DMS79 treated with DMSO at 0.1 percent for 48 hours (cell line): ENCODE measurements around the gene NKAIN2.
"Not testable (repeated sequence)": the region's sequence is repeated elsewhere in the genome, so short reads cannot be mapped to it uniquely, and the experiment has no call there.

Experiments
- DNase-seq: peaks from one replicate; lab custom pipeline; 2025; lab: John Stamatoyannopoulos, UW

NKAIN2 gene

DNA sequence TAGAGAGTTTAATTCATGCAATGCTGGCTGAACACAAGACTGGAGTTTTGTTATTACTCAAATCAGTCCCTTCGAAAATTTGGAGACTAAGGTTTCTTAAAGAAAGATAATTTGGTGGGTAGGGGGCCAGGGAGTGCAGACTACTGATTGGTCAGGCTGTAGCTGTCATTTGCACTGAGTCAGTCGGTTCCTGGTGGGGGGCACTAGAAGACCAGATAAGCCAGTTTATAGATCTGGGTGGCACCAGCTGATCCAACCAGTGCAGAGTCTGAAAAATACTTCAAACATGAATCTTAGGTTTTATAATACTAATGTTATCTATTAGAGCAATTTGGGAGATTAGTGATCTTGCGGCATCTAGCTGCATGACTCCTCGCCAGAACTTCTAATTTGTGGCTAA is 530.7 kb downstream of the NKAIN2 start:
- no peak for DNase-seq

DNA sequence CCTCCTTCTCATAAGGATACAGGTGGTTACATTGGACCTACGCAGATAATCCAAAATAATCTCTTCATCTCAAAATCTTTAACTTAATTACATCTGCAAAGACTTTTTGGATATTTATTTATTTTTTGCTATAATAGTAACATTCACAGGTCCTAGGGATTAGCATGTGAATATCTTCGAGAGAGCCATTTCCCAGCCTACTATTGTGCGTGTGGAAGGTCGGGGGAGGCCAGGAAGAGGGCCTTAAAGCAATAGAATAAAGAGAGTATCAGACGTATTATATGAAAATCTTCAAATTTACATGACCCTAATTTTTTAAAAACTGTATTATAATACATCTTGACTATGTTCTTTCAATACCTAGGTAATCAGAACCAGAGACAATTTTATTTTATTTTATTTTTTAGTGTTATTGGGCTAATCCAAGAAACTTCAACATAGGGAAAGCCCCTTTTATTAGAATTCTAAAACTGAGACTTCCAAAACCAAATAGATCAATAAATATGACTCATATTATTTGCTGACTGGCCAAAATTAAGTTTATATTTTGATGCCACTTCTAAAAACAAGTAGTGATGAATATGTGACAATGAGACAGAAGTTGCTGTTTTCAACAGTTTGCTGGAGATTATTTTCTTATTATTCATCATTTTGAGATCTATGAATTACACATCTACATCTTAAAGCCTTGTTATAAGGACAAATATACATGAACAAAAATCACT is 536.1 kb downstream of the NKAIN2 start:
- DNase-seq = no peak

DNA sequence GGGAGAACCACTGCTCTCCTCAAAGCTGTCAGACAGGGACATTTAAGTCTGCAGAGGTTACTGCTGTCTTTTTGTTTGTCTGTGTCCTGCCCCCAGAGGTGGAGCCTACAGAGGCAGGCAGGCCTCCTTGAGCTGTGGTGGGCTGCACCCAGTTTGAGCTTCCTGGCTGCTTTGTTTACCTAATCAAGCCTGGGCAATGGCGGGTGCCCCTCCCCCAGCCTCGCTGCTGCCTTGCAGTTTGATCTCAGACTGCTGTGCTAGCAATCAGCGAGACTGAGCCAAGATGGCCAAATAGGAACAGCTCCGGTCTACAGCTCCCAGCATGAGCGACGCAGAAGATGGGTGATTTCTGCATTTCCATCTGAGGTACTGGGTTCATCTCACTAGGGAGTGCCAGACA is 544.7 kb downstream of the NKAIN2 start:
- not testable (repeated sequence) for DNase-seq

- DNase-seq = no peak
These were observed 551.5 kb downstream of the NKAIN2 start for GRCh38 chr6:124355146-124355545.

DNA sequence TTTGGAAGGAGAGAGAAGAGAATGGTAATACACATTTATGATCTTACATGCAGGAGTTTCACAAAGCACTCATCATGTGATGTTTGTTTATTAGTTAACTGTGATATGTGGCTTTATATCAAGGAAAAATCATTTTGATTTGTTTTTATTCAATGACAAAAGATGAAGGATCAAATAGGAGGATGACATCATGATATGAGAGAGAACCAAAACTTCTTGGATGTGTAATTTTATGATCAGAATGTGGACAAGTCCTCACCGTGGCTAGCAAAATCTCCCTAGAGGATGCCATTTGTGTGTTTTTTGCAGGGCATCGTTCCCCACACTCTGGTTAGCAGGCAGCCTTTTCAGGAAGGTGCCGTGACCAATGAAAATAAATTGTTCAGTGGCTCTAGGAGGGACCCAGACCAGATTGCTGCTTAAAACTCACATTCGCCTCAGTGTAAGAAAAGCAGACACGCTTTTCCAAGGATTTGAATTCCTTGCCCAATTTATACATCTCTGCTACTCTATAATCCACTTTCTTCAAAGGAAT is 552.7 kb downstream of the NKAIN2 start:
- DNase-seq = no peak

- no peak for DNase-seq
These were observed 553.1 kb downstream of the NKAIN2 start for GRCh38 chr6:124356811-124357210.

- DNase-seq = no peak
These were observed 564.5 kb downstream of the NKAIN2 start for GRCh38 chr6:124368131-124368530.

DNA sequence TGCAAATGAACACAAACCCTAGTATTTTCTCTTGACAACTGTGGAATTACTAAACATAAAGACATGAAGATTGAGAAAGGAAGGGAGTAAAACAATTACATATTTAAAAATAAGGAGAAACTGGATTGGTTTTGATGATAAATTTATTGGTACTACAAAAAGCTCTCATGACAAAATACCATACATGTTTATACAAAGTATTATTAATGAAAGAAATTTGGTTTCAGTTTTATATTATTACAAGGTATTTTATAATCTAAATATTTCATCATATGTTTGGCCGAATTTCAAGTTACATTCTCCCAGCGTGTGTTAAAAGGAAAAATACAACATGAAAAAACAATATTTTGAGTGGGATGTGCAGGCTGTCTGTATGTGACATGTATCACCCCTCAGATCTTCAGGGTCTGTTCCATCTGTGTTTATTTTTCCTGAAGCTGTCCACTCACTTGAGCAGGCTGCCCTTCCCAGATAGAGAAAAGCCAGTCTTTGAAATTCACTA is 568.4 kb downstream of the NKAIN2 start:
- no peak for DNase-seq

DNA sequence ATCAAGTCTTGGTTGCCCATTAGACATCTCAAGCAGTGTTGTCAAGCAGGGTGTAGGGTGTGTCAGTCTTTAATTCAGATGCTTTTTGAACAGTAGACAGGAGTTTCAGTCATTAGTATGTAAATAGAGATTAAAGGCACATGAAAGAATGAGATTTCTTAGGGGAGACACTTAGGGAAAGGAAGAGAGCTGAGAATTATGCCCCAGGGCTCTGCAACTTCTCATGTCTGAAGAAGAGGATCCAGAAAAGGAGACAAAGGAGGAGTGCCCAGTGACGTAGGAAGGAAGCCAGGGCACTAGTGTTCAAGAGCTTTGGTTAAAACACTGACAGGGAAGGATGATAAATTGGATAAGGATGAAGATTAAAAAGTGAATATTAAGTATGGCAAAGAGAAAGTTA is 569.7 kb downstream of the NKAIN2 start:
- DNase-seq = no peak

- no peak for DNase-seq
These were observed 585.5 kb downstream of the NKAIN2 start for GRCh38 chr6:124389127-124389526.

DNA sequence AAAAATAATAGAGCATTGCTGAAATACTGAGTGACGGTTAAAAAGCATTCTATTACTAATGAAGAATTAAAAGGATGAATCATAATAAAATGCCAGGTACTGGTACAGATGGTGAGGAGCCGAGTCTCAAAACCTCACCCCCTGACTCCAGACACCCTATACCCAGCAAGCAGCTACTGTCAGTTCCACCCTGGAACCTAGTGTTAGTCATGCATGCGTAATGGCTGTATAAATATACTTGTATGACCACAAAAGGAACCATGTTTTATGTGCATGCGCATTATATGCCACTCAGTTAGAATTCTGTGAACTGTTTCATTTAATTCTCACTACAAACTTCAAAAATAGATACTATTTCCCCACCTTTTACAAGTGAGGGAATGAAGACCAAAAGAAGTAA is 589.9 kb downstream of the NKAIN2 start:
- no peak for DNase-seq

DNA sequence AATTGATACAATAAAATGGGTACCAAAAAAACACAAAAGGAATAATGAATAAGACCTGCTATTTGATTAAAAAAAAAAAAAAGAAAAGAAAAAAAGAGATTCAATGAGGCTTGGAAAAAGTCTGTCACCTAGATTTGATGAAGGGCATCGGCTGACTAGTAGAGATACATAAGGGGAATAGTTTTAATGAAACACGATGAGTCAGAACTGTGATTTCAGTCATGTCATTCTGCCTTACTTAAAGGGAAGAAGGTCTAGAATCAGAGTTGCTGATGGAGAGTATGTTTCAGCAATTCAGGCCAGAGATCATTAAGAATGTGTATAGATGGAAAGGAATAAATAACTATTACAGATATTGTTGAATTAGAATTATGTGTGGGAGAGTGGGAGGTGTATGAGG is 592.7 kb downstream of the NKAIN2 start:
- no peak for DNase-seq

DNA sequence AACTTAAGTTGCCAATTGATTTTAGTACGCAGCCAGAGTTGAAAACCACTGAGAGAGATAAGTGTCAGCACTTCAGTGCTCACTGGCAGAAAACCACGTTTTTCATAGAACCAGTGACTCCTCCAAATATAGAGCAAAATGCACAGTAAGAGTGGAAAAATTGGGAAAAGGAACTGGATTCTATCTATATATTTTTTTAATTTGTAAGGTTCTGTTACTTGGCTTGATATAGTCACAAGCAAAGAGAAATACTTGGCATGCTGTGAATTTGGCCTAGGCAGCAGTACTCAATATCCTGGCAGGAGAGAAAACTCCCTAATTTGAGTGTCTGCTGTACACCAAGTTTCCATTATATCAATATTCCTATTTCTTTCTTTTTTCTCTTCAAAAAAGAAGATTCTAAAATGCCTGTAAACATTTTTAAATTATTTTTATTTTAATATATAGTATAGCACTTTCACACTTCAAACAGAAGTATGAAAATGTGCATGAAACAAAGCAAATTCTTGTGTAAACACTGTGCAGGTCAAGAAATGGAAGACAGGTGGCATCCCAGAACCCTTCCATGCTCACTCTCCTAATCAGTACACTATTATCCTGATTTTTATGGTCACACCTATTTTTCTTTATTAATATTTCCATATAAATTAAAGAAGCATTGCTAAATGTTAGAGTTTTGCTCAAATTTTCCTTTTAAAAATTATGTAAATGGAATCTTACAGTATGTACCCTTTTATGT is 596.8 kb downstream of the NKAIN2 start:
- peak; percentile 72 for DNase-seq

DNA sequence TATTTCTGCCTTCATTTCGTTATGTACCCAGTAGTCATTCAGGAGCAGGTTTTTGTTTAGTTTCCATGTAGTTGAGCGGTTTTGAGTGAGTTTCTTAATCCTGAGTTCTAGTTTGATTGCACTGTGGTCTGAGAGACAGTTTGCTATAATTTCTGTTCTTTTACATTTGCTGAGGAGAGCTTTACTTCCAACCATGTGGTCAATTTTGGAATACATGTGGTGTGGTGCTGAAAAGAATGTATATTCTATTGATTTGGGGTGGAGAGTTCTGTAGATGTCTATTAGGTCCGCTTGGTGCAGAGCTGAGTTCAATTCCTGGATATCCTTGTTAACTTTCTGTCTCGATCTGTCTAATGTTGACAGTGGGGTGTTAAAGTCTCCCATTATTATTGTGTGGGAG is 606.8 kb downstream of the NKAIN2 start:
- DNase-seq = not testable (repeated sequence)

- not testable (repeated sequence) for DNase-seq
These were observed 609.0 kb downstream of the NKAIN2 start for GRCh38 chr6:124412657-124413056.

GRCh38 chr6:124420116-124420840 is 616.6 kb downstream of the NKAIN2 start:
- DNase-seq = no peak

- DNase-seq = no peak
These were observed 620.0 kb downstream of the NKAIN2 start for GRCh38 chr6:124423621-124424020.

DNA sequence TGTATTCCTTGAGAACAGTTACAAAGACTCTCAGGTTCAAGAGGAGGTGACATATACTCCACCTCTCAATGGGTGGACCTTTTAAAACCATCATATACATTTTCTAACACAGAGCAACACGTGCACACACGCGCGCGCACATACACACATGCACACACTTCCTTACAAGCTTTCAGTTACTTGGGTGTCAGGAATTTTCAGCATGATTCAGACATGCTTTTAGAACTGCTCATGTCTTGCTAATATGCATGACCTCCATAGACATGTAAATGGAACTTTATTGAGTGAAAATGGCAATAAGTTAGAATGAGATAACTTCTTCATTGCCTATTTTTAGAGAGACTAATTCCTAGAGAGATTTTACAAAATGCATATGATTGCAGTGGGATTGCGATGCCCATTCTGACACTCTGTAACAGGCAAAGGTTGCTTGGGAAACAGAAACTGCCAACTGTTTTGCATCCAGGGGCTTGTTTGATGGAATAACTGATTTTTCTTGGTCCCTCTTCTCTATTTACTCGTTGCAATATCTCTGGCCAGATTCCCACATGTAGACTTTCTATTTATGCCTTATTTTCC is 627.2 kb downstream of the NKAIN2 start:
- DNase-seq = no peak

DNA sequence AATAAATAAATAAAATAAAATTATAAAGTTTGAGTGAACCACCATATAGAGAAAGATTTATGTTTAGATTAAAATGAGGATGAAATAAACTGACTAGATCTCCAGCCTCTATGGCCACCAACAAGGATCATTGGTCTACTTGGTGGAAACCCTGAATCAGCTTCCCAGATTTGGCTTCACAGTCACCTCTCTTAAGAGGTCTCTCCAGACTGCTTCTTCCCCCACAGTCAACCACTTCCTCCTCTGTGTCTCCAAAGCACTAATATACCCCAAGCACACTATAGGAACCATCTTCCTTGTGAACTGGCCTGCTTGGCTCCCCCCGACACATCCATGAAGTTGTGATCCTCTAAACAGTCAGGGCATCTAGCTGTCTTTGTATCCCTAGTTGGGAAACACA is 629.0 kb downstream of the NKAIN2 start:
- DNase-seq = no peak

DNA sequence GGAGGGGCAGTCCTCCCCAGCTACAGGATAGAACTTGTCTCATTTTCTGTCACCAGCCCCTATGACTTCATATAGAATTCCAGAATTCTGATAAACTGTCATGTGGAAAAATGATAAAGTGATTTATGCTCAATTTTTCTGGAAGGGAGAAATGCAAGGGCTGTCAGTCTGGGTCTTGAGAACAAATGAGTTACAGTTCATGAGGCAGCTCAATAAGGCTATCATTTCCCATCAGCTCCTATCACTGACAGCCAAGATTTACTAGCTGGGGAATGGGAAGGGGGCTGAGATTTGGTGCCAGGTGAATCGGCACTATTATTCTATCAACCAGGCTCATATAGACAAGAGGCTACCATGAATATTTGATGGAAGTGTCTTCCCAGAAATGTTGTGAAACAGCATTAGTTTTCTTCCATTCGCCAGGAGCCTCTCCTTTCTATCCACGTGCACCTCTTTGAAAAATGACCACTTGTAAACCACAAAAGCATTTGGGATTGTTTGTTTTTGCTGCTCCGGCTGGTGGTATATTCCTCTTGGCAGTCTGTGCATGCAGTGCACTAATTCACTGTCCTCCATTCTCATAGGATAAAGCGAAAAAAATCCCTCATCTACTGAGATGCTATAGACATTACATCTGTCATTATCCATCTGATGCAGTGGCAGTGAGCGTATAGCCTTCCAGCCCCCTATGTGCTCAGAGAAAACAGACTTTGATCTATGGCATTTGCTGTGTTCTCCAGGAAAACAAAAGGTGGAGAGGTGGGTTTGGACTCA is 629.9 kb downstream of the NKAIN2 start:
- DNase-seq = peak; percentile 86

DNA sequence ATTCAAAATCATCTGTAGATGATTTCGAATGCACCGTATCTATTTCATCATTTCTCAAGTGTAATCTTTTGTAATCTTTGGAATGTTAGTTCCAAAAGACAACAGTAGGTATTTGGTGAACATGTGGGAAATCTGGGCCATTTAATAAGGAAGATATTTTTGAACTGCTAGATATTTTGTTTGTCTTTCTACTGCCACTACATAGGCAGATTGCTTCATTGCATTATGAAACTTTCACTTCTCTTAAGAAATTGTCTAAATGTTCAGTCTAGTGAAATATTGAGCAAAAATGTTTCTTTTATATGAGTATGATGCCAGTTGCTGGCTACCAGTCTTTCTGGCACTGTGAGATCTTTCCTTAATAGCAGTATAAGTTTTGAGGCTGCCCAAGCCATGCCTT is 630.8 kb downstream of the NKAIN2 start:
- DNase-seq = no peak
